Spleen (tissue), 11 donors: ENCODE measurements around the gene GPHN. TPM values are rescaled to one million over a fixed set of nuclear protein-coding genes. Genes with fewer than 3 reads are reported as not detected.
A peak's percentile ranks its signal among the peaks of the same experiment; 100 is the strongest.

Source experiments
- DNase-seq: peaks from one replicate; pipeline ENCODE4 v3.0.0-alpha.2; 2020
- H3K27ac ChIP-seq, 8 donors: fragments of 200-600 bp; sonication (generic) in 7 of 8; 1 replicate in 4 of 8; 2 replicates in 4 of 8; pipeline versions ENCODE4 v1.5.0 to v1.8.0; 2016 to 2021; ENCODE audit warnings: inconsistent platforms in 4 of 8, mild to moderate bottlenecking in 4 of 8, moderate library complexity in 1 of 8
- H3K27me3 ChIP-seq, 7 donors: fragments of 200-600 bp; sonication (generic) in 6 of 7; replicated peaks in 1 of 7; 1 replicate in 4 of 7; 2 replicates in 3 of 7; pipeline versions ENCODE4 v1.5.0 to v1.8.0; 2016 to 2021; ENCODE audit warnings: inconsistent platforms in 3 of 7, mild to moderate bottlenecking in 1 of 7
- H3K36me3 ChIP-seq, 6 donors: fragments of 200-600 bp; sonication (generic) in 5 of 6; 1 replicate in 4 of 6; 2 replicates in 2 of 6; pipeline versions ENCODE4 v1.5.0 to v1.8.0; 2016 to 2021; ENCODE audit warnings: inconsistent platforms in 2 of 6
- H3K4me1 ChIP-seq, 6 donors: fragments of 200-600 bp; sonication (generic) in 5 of 6; 1 replicate in 3 of 6; 2 replicates in 3 of 6; pipeline versions ENCODE4 v1.5.0 to v1.8.0; 2016 to 2021; ENCODE audit warnings: inconsistent platforms in 3 of 6
- H3K4me3 ChIP-seq, 8 donors: fragments of 200-600 bp; sonication (generic) in 7 of 8; 1 replicate in 4 of 8; 2 replicates in 4 of 8; pipeline versions ENCODE4 v1.5.0 to v1.8.0; 2016 to 2021; ENCODE audit warnings: inconsistent platforms in 4 of 8, mild to moderate bottlenecking in 4 of 8, moderate library complexity in 2 of 8
- H3K9me3 ChIP-seq, 8 donors: fragments of 200-600 bp; sonication (generic) in 7 of 8; 1 replicate in 4 of 8; 2 replicates in 4 of 8; pipeline versions ENCODE4 v1.5.0 to v1.8.0; 2016 to 2021; ENCODE audit warnings: inconsistent platforms in 4 of 8
- POLR2A ChIP-seq, 3 donors: fragments of 450-650 bp; IDR thresholded peaks; one replicate each; pipeline ENCODE4 v1.5.1; 2017; ENCODE audit warnings: antibody characterized with exemption in 3 of 3, mild to moderate bottlenecking in 1 of 3
- POLR2AphosphoS5 ChIP-seq, 3 donors: sonication (generic); formaldehyde crosslinking; IDR thresholded peaks; one replicate each; pipeline ENCODE4 v1.5.1; 2017; ENCODE audit warnings: antibody characterized with exemption in 3 of 3
- WGBS, 5 donors: extraction: QIAGEN DNeasy Blood & Tissue Kit in 3 of 5; methylation state at CpG; one replicate each; pipeline versions ENCODE4 v1.1.5 to v1.1.7; 2013 to 2018; 5-methylcytosine and 5-hydroxymethylcytosine counted together
- intact Hi-C: fragments of 100-400 bp; cut with DNase I; formaldehyde crosslinking; loops from one replicate; pipeline ENCODE4 v1.15.0; 2023; ENCODE audit warnings: low total_unique reads
- polyA plus RNA-seq, 3 donors: library from polyadenylated mRNA; stranded (reverse); fragments of 200-250 nt; gene quantifications; one replicate each; pipeline ENCODE4 v1.2.1, GENCODE V29; 2013
- total RNA-seq, 7 donors: library from RNA; depleted of rRNA in 3 of 7; stranded (reverse); fragments of >200 nt in 3 of 7; fragmentation: NEBNext Ultra II Directional in 4 of 7; extraction: Animal tissue kit (Norgen Biotek cat#: 25700) in 4 of 7; gene quantifications; one replicate each; pipeline versions ENCODE4 v1.1.0 to v1.2.1, GENCODE V29; 2016 to 2021
- TF ChIP-seq, protein P1 (sequence below), 11 experiments: fragments of 200-600 bp in 7 of 11; fragments of 450-650 bp in 4 of 11; sonication (generic) in 4 of 11; IDR thresholded peaks in 8 of 11; conservative IDR thresholded peaks in 3 of 11; 1 replicate in 7 of 11; 2 replicates in 4 of 11; pipeline versions ENCODE4 v1.4.0 to v1.8.0; 2016 to 2021; ENCODE audit warnings: antibody characterized with exemption in 11 of 11, inconsistent platforms in 4 of 11, mild to moderate bottlenecking in 1 of 11
- donor health status: healthy with polysubstance abuse.
- donor health status: DM: no; HTN: no; CAD: no; lungs with moderate emphysema.
- donor health status: DM: no; HTN: no; CAD: no.
- donor health status: Bipolar disorder and iron deficiency.
- donor health status: healthy.
- donor health status: DM: no; HTN: no; CAD: no.
- donor health status: DM: yes; HTN: yes; CAD: no.

Gene GPHN
- total and polyA plus RNA-seq, 10 donors: 9.0 to 26.9 (median 15.7) TPM

GRCh38 chr14:66650491-66650911 lies 142.6 kb downstream of the GPHN start:
- no peak for DNase-seq
- Histone ChIP-seq H3K27me3 (no peaks in the 10 kb centered on the region), H3K27ac (peak overlapping the region in 1 of 8 donors; percentile 17), H3K4me3 (no peak overlapping the region), H3K4me1 (peaks cover 0 to 27% (median 0%) of the 10 kb centered on the region in 6 donors), H3K9me3 (peaks cover 0 to 9% (median 2%) of the 10 kb centered on the region in 8 donors), H3K36me3 (no peaks in the 10 kb centered on the region)
- WGBS, 5 donors: 66 to 80% (median 72%) methylated on average over 3 of the region's 3 CpGs
- intact Hi-C loops: no loop called here
- TF ChIP-seq POLR2A (IDR thresholded peaks at IDR 0.05) (no peak), POLR2AphosphoS5 (IDR thresholded peaks at IDR 0.05) (no peak)
- TF ChIP-seq, protein P1, sequence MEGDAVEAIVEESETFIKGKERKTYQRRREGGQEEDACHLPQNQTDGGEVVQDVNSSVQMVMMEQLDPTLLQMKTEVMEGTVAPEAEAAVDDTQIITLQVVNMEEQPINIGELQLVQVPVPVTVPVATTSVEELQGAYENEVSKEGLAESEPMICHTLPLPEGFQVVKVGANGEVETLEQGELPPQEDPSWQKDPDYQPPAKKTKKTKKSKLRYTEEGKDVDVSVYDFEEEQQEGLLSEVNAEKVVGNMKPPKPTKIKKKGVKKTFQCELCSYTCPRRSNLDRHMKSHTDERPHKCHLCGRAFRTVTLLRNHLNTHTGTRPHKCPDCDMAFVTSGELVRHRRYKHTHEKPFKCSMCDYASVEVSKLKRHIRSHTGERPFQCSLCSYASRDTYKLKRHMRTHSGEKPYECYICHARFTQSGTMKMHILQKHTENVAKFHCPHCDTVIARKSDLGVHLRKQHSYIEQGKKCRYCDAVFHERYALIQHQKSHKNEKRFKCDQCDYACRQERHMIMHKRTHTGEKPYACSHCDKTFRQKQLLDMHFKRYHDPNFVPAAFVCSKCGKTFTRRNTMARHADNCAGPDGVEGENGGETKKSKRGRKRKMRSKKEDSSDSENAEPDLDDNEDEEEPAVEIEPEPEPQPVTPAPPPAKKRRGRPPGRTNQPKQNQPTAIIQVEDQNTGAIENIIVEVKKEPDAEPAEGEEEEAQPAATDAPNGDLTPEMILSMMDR (IDR thresholded peaks at IDR 0.05 in 8 of 11, conservative IDR thresholded peaks at IDR 0.05 in 3 of 11): no peak

DNA sequence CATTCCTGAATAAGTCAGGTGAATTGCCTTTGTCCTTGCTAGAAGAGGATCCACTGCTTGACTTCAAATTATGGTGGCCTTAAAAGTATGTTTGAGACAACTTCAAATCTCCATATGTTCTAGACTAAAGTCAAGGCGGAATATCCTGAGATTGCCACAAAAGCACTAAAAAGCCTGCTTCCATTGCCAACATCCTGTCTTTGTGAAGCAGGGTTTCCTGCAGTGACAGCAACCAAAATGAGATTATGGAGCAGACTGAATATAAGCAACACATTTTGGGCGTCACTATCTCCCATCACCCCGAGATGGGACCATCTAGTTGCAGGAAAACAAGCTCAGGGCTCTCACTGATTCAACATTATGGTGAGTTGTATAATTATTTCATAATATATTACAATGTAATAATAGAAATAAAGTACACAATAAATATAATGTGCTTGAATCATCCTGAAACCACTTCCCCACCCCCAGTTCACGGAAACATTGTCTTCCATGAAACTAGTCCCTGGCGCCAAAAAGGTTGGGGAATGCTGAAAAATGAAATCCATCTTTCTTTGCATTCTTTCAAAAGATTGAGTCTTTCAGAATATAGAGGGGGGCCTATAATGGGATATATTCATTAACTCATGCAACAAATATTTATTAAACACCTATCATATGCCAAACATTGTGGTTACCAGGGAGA lies 143.7 kb downstream of the GPHN start:
- intact Hi-C loops: no loop called here
- H3K9me3 ChIP-seq: peaks cover 0 to 21% (median 14%) of the 10 kb centered on the region in 8 donors
- no peak overlapping the region for H3K4me3 ChIP-seq
- 74 to 82% (median 76%) methylated on average over 5 of the region's 5 CpGs for WGBS, 5 donors
- no peak for TF ChIP-seq POLR2AphosphoS5 (IDR thresholded peaks at IDR 0.05)
- TF ChIP-seq, protein P1 (IDR thresholded peaks at IDR 0.05 in 8 of 11, conservative IDR thresholded peaks at IDR 0.05 in 3 of 11): no peak
- TF ChIP-seq POLR2A (IDR thresholded peaks at IDR 0.05): no peak
- H3K27ac ChIP-seq: no peak overlapping the region
- H3K27me3 ChIP-seq: no peaks in the 10 kb centered on the region
- H3K4me1 ChIP-seq: peaks cover 0 to 27% (median 0%) of the 10 kb centered on the region in 6 donors
- no peak for DNase-seq
- no peaks in the 10 kb centered on the region for H3K36me3 ChIP-seq

DNA sequence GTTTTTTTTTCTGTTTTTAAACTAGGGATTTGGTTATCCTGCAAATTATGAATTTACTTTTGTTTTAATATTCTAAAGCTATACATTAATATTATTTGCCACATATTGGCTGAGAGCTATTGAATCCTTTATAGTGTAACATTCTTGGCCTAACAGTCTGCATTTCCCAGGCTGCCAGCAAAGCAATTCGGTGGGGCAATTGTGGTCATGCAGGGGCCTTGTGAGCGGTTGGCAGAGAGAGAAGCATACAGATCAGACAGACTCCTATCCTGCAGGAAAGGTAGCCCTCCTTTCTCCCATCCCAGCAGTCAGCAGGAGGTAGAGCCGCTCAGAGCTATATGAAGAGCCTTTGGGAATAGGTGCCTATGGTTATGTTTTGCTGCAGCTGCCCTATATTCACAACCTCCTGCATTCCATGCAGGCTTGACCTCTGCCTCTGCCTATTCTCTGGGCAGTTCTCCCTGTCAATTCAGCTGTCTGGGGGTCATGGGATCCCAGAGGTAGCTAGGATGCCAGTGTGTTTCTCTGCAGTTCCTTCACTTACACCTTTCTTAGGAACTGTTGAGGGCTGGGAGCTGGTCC lies 144.7 kb downstream of the GPHN start:
- WGBS, 5 donors: 91 to 95% (median 95%) methylated on average over 3 of the region's 3 CpGs
- Histone ChIP-seq H3K27me3 (no peaks in the 10 kb centered on the region), H3K9me3 (peaks cover 0 to 30% (median 23%) of the 10 kb centered on the region in 8 donors), H3K4me3 (no peak overlapping the region), H3K27ac (no peak overlapping the region), H3K4me1 (peaks cover 0 to 27% (median 0%) of the 10 kb centered on the region in 6 donors), H3K36me3 (no peaks in the 10 kb centered on the region)
- TF ChIP-seq POLR2A (IDR thresholded peaks at IDR 0.05): no peak
- no peak for TF ChIP-seq POLR2AphosphoS5 (IDR thresholded peaks at IDR 0.05)
- TF ChIP-seq, protein P1 (IDR thresholded peaks at IDR 0.05 in 8 of 11, conservative IDR thresholded peaks at IDR 0.05 in 3 of 11): no peak
- DNase-seq: no peak
- intact Hi-C loops: no loop called here

DNA sequence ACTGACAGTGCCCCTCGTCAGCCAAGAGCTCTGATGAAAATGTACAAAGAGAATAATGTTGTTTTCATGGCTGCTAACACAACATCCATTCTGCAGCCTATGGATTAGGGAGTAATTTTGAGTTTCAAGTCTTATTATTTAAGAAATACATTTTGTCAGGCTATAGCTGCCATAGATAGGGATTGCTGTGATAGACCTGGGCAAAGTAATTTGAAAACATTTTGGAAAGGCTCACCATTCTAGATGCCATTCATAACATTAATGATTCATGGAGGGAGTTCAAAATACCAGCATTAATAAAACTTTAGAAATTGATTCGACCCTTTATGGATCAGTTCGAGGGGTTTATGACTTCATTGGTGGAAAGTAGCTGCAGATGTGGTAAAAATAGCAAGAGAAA lies 149.8 kb downstream of the GPHN start:
- TF ChIP-seq POLR2A (IDR thresholded peaks at IDR 0.05) (no peak), POLR2AphosphoS5 (IDR thresholded peaks at IDR 0.05) (no peak)
- TF ChIP-seq, protein P1 (IDR thresholded peaks at IDR 0.05 in 8 of 11, conservative IDR thresholded peaks at IDR 0.05 in 3 of 11): no peak
- Histone ChIP-seq H3K4me3 (no peak overlapping the region), H3K27me3 (no peaks in the 10 kb centered on the region), H3K27ac (no peak overlapping the region), H3K9me3 (peaks cover 4 to 62% (median 40%) of the 10 kb centered on the region in 8 donors), H3K4me1 (no peaks in the 10 kb centered on the region), H3K36me3 (peaks cover 0 to 8% (median 0%) of the 10 kb centered on the region in 6 donors)
- intact Hi-C loops: no loop called here
- DNase-seq: no peak
- WGBS, 5 donors: 81 to 95% (median 85%) methylated on average over 3 of the region's 3 CpGs
